Stimulated activated CD8-positive, alpha-beta memory T cell treated with anti-CD3 and anti-CD28 coated beads, Interleukin-12 subunit alpha, Interleukin-12 subunit beta, amount 100 ng/mL, for 4 hours (primary cell): Measurements from ENCODE around the gene NSD2.
"Not testable (repeated sequence)": the region's sequence is repeated elsewhere in the genome, so short reads cannot be mapped to it uniquely, and the experiment has no call there.

ENCODE experiments used
- DNase-seq: peaks from one replicate; pipeline ENCODE4 v3.0.0-alpha.2; 2020; ENCODE audit warnings: low read depth

Gene NSD2

GRCh38 chr4:1842339-1842895 is 28.8 kb upstream of the NSD2 start:
- DNase-seq, result no peak

DNA sequence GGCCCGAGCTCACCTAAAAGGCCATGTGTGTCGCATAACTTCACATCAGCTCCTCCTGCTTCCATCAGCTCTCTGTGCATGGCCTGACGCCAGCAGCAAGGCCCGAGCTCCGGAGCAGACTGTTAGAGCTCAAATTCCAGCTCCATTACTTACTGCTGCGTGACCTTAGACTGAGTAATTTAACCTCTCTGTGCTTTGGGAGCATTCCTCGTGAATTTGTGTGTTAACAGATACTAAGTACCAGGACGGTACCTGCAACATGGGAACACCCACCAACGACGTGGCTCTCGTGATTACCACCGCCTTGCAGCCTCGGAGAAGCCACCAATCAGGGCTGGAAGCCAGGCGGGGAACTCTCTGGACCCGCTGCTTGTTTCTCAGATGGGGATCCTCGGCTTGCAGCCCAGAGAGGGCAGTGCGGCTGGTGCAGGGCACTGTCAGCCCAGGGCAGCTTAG is 28.2 kb upstream of the NSD2 start:
- no peak for DNase-seq

- DNase-seq, result no peak
These were observed 27.3 kb upstream of the NSD2 start for GRCh38 chr4:1843852-1844251.

- not testable (repeated sequence) for DNase-seq
These were observed 26.6 kb upstream of the NSD2 start for GRCh38 chr4:1844618-1845017.

DNA sequence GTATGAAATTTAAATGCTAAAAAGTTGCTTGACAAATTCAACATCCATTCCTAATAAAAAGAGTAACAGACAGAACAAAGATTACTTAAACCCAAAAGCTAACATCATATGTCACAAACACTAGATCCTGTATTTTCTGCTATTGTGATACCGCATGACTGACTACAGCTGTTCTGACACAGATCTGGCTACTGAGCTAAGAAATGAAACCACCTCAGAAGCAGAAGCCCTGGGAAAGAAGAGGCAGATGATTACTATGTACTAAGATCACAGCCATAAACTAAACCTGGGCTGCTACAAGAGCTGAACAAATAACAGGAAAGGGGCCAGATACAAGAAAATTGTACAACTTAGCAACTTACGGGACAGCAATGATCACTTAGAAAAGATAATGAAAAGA is 24.6 kb upstream of the NSD2 start:
- no peak for DNase-seq

DNA sequence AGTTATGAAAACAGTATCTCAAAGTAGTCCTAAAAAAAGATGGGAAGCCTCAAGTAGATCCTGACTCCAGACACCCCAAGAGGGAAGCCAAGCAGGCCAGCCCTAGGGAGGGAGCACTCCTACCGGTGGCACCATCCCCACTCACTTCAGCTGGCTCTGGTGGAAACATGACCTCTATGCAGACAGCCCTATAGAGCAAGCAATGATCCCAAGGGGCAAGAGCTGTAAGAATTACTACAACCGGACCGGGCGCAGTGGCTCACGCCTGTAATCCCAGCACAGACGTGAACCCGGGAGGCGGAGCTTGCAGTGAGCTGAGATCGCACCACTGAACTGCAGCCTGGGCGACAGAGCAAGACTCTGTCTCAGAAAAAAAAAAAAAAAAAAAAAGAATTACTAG is 20.9 kb upstream of the NSD2 start:
- no peak for DNase-seq

- DNase-seq, result no peak
These were observed 20.0 kb upstream of the NSD2 start for GRCh38 chr4:1851160-1851559.

DNA sequence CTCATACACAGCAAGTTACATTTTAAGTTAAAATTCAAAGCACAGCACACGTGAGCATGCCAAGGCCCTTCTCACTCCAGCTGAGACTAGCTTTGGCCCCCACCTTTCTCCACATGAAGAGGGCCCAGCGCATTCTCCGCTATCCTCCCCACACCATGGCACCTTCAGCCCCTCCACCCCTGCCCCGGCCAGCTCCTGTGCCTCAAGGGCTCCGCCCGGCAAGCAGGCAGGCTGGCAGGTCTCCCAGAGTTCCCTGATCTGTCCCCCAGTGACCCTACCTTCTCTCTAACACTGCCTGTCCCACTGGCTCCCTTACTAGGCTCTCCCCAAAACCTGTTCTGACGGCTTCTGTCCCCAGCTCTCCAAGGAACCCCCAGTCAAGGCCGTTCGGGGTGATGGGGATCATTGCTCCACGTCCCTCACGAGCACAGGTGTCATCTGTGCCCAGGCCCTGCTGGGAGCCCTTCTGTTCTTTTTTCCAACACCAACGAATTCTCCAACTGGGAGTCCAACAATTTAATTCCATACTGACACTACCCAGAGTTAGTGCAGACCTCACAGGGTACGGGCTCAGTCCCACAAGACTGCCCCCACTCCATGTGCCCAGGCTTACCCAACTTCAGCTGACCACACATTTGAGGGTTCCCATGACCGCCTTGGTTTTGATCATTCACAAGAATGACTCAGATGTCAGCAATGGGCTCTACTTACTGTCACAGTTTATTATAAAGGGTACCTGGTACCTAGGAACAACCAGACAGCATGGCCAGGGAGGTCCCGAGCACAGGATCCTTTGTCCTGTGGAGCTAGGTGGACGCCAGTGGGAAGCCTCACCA is 19.4 kb upstream of the NSD2 start:
- DNase-seq, result no peak

DNA sequence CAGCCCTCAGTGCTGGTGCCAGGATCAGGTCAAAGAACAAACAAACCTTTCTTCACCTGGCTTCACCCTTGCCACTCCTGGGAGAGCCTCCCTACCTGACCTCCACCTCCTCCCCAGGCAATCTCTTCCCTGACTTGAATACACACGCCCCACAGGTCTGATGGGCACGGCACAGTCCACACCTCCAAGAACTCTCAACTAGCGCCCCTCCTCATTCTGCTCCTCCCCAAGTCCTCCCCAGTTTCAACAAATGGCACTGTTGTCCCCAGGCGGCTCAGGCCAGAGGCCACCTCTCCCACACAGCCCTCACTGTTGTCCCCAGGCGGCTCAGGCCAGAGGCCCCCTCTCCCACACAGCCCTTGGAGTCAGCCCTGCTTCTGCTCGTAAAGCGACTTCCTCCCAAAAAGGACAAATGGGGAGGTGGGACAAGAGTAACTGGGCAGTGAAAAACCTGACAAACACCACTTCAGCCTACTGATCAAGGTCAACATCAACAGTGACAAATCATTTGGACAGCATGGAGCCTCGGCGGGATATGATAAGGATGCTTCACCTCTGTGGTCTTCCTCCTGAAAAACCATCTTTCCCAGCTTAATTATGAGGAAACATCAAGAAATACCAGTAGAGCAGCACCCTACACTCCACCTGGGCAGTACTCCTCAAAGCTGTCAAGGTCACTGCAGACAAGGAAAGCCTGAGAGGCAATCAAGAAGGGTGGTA is 18.1 kb upstream of the NSD2 start:
- DNase-seq, result no peak

DNA sequence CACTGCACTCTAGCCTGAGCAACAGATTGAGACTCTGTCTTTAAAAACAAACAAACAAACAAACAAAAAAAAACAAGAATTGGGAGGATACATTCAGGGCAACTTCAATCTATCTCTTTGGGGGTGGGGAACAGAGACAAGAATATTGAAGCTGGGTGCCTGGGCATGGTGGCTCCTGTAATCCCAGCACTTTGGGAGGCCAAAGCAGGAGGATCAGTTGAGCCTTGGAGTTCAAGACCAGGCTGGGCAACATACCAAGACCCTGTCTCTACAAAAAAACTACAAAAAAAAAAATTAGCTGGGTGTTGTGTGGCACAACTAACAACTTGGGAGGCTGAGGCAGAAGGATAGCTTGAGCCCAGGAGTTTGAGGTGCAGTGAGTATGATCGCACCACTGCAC is 16.4 kb upstream of the NSD2 start:
- no peak for DNase-seq

GRCh38 chr4:1855333-1856070 is 15.7 kb upstream of the NSD2 start:
- DNase-seq, result no peak

DNA sequence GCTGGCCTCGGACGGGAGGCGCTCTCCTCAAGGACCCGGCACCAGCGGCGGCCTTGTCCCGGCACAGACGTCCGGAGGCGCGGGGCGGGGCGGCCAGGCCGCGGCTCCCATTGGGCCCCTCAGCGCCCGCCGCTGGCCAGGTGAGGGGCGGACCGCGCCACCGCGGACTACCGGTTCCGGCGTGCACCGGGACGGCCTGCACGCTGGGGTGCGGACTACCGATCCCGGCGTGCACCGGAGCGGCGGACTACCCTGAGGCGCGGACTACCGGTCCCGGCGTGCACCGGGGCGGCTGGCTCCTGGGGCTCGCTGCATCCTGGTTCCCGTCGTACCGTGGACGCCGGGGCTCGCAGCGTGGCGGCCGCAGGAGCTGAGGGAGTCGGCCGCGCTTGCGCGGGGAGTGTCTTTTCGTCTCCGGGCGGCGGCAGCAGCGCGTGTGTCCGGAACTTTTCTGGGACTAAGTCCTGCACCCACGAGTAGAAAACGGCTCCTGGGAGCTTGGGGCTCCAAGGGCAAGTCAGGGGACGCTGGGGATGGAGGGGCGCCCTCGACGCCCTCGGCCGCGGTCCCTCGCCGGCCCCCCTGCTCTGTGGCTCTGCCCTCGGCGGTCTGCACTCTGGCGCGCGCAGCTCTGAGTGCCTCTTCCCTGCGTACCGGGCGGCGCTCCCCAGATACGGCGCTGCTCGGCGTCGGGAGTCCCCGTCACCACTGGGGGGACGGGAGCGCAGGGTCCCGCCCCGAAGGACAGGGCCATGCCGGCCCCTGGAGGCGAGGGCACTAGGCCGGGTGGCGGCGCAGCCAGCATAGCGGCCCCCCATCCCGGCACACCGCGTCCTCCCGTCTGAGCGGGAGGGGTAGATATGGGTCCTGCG is 14.9 kb upstream of the NSD2 start, which contains the start of gene LETM1:
LETM1 (minus strand) TSS at position 86 of the 872 bp plus-strand sequence. CDS start 206 bp downstream, outside the sequence.
- DNase-seq, result peak; percentile 89

GRCh38 chr4:1856943-1857699 is 14.1 kb upstream of the NSD2 start:
- no peak for DNase-seq

- DNase-seq, result no peak
These were observed 13.3 kb upstream of the NSD2 start for GRCh38 chr4:1857931-1858330.

GRCh38 chr4:1859389-1859753 is 11.8 kb upstream of the NSD2 start:
- DNase-seq, result no peak

GRCh38 chr4:1862055-1862911 is 8.9 kb upstream of the NSD2 start:
- DNase-seq, result no peak

DNA sequence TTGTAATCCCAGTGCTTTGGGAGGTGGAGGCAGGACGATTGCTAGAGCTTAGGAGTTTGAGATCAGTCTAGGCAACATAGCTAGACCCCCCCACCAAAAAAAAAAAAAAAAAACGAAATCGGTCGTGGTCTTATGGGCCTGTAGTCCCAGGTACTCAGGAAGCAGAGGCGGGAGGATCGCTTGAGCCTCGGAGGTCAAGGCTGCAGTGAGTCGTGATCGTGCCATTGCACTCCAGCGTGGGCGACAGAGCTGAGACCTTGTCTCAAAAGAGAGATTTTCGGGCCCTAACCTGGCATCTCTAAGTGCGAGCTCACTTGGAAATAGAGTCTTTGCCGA is 8.3 kb upstream of the NSD2 start:
- DNase-seq, result no peak

- no peak for DNase-seq
These were observed 7.7 kb upstream of the NSD2 start for GRCh38 chr4:1863297-1864033.
